Mesenteric fat pad (tissue), 1 donor: ENCODE results near the gene CDX2. TPM values are rescaled to one million over a fixed set of nuclear protein-coding genes. Genes with fewer than 3 reads are reported as not detected.
"Not testable (repeated sequence)": the region's sequence is repeated elsewhere in the genome, so short reads cannot be mapped to it uniquely, and the experiment has no call there.

ENCODE experiments used
- DNase-seq: peaks from one replicate; pipeline ENCODE4 v3.0.0-alpha.2; 2020; ENCODE audit warnings: low spot score
- long read RNA-seq: library from polyadenylated mRNA; unstranded; transcript quantifications from one replicate; pipeline ENCODE4 v2.0.0, GENCODE V29; 2020
- total RNA-seq: library from RNA; stranded (reverse); fragmentation: NEBNext Ultra II Directional; extraction: Animal tissue kit (Norgen Biotek cat#: 25700); gene quantifications from one replicate; pipeline ENCODE4 v1.2.1, GENCODE V29; 2021
- donor health status: DM: yes; HTN: yes; CAD: no.

The CDX2 gene
- total RNA-seq = 0.45 TPM
- long read RNA-seq = 0 reads

DNA sequence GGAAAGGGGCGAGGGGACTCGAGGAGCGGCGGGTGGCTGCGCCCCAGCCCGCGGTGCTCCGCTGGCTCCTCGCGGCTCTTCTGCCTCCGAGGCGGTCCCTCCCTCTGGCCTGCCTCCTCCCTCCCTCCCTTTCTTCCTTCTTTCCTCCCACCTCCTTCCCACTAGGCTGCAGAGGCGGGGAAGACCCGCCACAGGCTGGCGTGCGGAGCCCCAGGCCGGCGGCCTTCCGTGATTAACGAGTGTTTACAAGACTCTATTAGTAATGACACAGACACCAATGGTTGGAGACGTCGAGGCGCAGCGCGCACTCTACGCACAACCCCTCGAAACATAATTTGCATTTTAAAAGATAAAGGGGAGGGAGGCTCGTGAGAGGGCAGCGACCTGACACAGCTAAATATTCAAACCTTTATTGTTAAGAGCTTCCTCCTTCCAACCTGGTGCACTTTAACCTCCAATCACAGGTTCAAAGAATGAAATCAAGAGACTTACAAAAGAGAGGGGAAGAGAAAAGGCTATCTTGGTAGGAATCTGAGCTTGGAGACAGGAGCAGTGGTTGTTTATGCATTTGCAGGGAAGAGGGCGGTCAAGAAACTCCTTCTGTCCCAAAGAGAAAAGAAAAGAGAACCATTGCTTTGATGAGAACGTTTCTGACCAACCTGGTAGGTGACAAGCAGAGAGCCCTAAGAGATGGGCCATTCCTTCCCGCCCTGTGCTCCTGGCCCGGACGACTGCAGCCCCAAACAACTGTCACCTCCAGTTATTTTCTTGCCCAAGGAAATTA is at the start of gene CDX2:
Gene CDX2 (minus strand): TSS at position 234 of the 784 bp plus-strand sequence. CDS start 309 bp downstream, outside the sequence.
- DNase-seq = no peak

DNA sequence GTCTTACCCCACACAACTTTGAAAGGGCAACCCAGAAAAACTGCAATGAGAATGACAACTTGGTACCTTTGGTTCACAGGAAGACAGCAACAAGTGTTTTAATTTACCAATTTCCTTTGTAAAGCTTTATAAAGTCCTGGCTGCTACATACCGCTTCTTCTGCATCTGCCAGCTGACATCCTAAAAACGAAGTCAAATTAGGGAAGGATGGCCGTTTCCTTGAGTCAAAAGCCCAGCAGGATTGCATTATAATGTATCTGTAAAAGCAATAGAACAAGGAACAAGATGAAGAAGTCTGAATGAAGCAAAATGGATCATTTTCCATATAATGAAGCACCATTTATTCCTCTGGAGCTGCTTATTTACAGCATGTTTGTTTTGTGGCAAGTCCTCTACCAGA is 45.2 kb upstream of the CDX2 start:
- no peak for DNase-seq

GRCh38 chr13:28013482-28013881 is 44.4 kb upstream of the CDX2 start:
- DNase-seq = no peak

GRCh38 chr13:28012896-28013295 is 43.8 kb upstream of the CDX2 start:
- DNase-seq = no peak

DNA sequence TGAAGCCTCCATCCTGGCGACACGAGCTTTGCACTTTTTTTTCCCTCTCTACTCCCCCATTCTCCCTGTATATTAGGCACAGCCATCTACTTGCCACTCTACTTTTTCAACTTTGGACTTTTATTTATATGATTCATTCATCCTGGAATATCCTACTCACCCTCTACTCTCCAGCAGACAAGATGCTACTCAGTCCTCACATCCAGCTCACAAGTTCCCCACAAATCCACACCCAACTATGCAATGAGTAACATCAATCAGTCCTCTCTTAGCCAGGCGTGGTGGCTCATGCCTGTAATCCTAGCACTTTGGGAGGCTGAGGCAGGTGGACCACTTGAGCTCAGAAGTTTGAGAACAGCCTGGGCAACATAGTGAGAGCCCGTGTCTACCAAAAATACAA is 43.3 kb upstream of the CDX2 start:
- DNase-seq = no peak

DNA sequence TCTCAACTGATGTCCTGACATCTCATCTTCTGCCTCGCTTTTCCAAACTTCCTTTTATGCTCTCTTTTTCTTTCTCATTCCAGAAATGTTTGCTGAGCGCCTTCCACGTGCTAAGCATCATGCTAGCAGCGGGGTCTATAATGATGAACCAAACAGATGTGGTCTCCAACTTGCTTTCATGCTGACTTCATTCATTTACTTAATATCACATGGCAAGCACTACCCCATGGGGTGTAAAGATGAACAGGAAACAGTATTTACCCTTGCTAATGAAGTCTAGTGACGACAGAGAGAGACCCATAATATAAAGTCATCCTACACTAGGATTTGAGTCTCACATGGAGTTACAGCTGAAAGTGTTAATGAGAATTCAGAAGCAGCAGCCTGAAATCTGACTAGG is 40.9 kb upstream of the CDX2 start:
- no peak for DNase-seq

DNA sequence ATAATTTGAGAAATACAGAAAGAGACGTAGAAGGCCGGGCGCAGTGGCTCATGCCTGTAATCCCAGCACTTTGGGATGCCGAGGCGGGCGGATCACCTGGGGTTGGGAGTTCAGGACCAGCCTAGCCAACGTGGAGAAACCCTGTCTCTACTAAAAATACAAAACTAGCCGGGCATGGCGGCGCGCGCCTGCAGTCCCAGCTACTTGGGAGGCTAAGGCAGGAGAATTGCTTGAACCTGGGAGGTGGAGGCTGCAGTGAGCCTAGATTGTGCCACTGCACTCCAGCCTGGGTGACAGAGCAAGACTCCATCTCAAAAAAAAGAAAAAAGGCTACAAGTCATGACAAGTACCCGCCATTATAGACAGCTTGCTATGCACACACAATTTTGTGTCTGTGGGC is 35.9 kb upstream of the CDX2 start:
- DNase-seq = not testable (repeated sequence)

- no peak for DNase-seq
Observed at GRCh38 chr13:28002886-28003698, 34.0 kb upstream of the CDX2 start.

DNA sequence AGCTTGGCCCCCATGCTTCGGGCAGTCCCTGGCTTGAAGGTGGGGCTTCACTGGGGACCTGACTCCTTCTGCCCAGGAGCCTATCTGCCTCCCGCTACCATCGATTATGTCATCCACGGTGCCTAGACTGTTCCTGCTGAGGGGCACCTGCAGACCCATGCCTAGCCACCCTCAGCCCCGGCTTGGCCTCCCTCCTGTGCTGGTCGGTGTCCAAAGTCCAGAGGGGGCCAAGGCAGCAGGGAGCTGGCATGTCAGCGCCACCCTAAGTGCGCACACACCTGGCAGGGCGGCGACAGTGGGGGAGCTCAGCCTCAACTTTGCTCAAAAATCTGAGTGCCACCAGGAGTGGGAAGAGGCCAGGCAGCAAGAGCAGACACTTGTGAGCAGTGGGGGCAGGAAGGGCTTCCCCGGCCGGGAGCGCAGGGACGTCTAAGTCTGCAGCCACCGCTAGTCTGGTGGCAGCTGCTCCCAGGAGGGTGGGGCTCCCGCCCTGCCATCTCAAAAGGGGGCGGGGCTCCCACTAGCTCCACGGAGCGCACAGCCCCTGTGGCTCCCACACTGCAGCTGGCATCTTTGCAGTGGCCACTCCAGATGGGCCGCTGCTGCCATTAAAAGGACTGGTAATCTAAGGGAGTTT is 32.8 kb upstream of the CDX2 start:
- DNase-seq = no peak

DNA sequence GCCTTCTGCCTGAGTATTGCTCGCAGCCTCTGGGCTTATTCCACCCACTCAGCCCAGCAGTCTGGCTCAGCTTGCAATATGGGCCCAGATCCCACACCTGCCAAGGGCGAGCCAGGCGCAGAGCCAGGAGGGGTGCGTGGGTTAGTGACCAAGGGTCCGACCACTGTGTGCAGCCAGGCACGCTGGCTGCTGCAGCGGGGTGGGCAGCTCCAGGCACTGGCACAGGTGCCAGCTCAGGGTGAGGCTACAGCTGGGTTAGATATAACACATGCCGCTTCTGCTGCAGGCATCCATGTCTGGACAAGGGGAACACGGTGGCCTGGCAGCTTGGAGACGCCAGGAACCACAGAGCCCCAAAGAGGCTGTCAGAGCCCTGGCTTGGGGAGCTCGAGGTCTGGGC is 31.9 kb upstream of the CDX2 start:
- no peak for DNase-seq

DNA sequence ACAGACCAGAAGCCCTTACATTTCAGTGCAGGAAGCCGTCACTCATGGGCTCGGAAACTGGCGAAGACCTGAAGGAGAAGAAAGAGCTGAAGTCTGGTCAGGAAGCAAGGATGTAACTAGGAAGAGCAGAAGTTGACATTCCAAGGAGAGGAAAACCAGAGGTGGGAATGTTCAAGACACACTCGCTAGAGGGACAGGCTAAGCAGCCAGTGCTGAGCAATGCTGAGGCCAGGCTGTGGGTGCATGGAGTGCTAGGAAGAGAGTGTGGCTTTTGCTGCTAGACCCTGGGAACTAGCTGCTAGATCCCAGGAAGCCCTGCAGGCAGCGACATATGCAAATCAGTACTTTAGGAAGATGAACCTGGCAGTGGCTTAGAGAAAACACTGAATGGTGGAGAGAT is 31.5 kb upstream of the CDX2 start:
- DNase-seq = no peak

DNA sequence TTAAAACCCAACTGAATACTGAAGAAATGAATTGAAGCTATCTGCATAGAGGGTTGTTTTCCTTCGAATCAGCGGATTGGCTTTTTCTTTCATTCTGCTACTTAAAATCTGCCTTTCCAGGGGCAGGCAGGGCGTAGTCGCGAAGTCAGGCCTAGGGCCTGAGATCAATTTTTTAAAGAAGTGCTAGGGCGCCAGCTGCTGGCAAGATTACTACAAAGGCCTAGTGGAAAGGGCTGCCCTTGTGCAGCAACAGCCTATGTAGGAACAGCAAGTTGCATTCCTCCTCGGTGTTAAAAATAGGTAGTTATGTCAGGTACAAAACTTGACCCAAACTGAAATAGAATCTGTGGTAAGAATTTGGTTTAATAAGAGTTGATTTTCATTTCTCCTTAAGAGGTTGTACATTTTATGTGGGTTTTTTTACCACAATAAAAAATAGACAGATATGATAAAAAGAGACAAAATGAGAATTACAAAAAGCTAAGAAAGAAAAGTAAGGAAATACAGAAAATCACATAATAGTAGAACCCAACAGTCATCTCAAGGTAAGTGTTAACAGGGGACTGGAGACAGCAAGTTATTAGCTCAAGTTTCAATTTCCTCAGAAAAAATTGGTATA is 28.9 kb upstream of the CDX2 start:
- DNase-seq = no peak

DNA sequence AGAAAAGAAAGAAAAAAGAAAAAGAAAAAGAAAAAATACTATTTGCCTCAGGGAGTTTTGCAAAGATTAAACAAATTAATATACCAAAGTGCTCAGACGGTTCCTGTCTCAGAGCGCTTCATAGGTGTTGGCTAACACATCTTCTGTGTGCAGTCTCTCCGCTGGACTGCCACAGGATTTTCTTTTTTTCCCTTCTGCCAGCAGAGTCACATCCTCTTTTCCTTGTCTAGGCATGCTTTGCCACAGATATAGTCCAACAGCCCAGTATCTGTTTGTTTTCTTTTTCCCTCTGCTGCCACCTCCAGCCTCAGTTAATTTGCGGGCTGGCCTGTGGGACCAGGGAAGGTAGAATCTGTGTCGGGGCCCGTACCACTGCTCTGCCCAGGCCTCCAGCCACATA is 22.8 kb upstream of the CDX2 start:
- DNase-seq = no peak

DNA sequence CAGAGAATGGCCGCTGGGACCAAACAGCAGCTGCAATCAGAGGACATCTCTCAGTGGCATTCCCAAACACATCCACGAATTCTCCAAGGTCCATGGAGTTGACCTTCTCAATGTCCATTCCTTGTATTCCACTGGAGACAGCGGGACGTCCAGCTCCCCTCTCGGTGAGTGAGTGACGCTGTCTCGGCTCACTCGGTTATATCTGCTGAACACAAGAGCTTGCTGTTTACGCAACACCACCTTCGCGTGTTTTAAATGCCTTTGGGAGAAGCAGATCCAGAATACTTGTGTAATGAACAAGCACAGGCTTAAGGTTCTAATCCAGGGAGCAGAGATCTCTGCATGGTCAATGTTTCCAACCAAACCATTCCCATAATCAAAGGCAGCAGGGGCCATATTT is 19.4 kb upstream of the CDX2 start, which contains the start of gene URAD:
Gene URAD (minus strand): TSS at position 174 of the 400 bp plus-strand sequence. CDS start 56 bp downstream, at position 118.
- no peak for DNase-seq

DNA sequence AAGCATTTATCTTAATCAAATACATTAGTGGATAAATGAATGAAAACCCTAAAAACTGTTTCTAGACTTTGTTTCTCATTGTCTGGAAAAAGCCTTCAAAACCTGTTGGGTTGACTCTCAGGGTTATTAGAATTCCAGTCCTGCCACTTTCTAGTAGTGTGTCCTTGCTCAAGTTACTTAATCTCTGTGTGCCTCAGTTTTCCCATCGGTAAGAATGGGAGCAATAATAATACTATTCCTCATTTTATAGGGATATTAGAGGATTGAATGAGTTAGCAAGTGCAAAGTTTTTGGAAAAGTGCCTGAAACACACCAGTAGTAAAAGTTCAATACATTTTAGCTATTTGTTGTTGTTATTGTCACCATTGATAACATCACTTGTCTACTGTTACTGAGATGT is 16.5 kb upstream of the CDX2 start:
- DNase-seq = no peak

DNA sequence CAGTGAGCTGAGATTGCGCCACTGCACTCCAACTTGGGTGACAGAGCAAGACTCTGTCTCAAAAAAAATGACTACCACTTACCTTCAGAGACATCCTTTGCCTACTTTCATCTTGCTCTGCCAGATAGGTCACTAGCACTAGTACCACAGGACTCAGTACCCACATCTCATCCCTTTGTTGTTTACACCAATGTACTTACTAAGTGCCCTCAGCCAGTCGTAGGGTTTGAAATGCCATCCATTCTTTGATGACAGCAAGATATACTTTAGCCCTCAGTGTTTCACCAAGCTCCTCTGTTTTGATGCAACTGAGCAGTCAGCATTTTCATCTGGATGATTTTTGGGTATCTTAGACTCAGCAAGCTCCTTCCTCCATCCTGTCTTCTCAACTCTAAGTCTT is 13.2 kb upstream of the CDX2 start:
- no peak for DNase-seq

GRCh38 chr13:27981006-27981708 is 12.0 kb upstream of the CDX2 start:
- no peak for DNase-seq

DNA sequence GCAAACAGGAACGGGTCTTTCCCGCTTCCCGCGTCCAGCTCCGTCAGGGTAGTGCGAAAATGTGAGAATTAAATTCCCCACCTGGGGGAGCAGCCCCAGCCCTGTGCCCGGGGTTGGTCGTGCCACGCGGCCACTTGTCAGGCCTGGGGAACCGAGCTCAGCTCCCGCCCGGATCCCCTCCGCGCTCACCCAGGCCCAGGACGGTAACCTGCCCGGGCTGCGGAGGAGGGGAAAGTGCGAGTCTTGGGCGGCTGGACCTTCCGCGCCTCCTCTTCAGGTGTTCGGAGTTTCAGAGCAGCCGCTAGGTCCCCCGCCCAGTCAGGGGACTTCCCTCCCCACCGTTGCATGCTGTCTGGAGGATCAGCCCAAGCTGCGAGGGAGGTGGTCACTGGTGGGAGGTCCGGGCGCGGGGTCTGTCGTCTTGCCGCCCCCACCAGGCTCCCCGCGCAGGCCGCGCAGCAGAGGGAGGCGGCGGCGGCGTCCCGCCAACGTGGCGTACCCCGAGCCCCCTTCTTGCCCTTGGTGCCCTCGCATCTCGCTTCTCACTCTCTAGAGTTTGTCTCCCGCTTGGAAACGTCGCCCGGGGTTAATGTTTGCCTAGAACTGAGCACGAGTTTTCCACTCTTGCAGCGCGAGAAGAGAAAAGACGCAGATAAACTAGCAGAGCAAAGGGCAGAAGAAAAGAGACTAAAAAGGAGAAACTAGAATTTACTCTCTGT is 11.3 kb upstream of the CDX2 start:
- no peak for DNase-seq

DNA sequence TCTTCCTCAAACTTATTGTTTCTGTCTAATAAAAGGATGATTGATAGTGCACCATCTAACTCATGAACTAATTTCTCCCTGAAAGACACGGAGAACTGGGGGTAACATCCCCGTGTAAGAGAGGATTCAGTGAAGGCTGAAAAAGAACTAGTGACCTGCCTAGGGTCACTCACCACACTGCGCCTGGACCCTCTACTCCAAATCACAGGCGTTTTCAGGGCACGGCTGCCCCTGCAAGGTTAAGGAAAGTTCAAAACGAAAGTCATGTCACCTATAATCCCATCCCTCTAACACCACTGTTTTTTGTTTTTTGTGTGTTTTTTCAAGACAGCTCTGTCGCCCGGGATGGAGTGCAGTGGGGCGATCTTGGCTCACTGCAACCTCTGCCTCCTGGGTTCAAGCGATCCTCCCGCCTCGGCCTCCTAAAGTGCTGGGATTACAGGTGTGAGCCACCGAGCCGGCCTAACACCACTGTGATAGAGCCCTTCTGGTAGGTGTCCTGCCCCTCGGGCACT is 10.7 kb upstream of the CDX2 start:
- DNase-seq = no peak
